ENCODE results near the gene SPP1. TPM values are rescaled to one million over a fixed set of nuclear protein-coding genes. Genes with fewer than 3 reads are reported as not detected.

Gene SPP1
- total RNA-seq, 2 donors from 2014 or later: 3.9 to 11.6 TPM

GRCh38 chr4:87973283-87974169 lies 2.0 kb upstream of the SPP1 start:
- peak; percentile 47 for DNase-seq
- Histone ChIP-seq H3K4me1 (no peaks in the 10 kb centered on the region), H3K4me3 (no peak overlapping the region), H3K9ac (ENCODE audit: low read depth in 2 of 2, low read length in 2 of 2) (no peak overlapping the region), H3K27me3 (no peaks in the 10 kb centered on the region), H3K36me3 (no peaks in the 10 kb centered on the region), H3K9me3 (no peaks in the 10 kb centered on the region), H3K27ac (no peak overlapping the region)
- TF ChIP-seq CTCF (IDR thresholded peaks at IDR 0.05): peak; percentile 77
- intact Hi-C loops (cut with DNase I): no loop called here

- no peak for TF ChIP-seq CTCF (IDR thresholded peaks at IDR 0.05)
- no peak overlapping the region for H3K4me3 ChIP-seq
- H3K36me3 ChIP-seq: no peaks in the 10 kb centered on the region
- H3K27ac ChIP-seq: no peak overlapping the region
- no peaks in the 10 kb centered on the region for H3K9me3 ChIP-seq
- intact Hi-C loops (cut with DNase I): no loop called here
- H3K4me1 ChIP-seq: no peaks in the 10 kb centered on the region
- H3K9ac ChIP-seq (ENCODE audit: low read depth in 2 of 2, low read length in 2 of 2): no peak overlapping the region
- DNase-seq: no peak
- no peaks in the 10 kb centered on the region for H3K27me3 ChIP-seq
Measured at GRCh38 chr4:87974856-87975462, 555 bp upstream of the SPP1 start.

- H3K36me3 ChIP-seq: no peaks in the 10 kb centered on the region
- intact Hi-C loops (cut with DNase I): no loop called here
- no peak for DNase-seq
- H3K4me3 ChIP-seq: no peak overlapping the region
- no peak overlapping the region for H3K27ac ChIP-seq
- H3K27me3 ChIP-seq: no peaks in the 10 kb centered on the region
- no peaks in the 10 kb centered on the region for H3K4me1 ChIP-seq
- TF ChIP-seq CTCF (IDR thresholded peaks at IDR 0.05): no peak
- no peaks in the 10 kb centered on the region for H3K9me3 ChIP-seq
- no peak overlapping the region for H3K9ac ChIP-seq (ENCODE audit: low read depth in 2 of 2, low read length in 2 of 2)
Measured at GRCh38 chr4:87977521-87978278, 2.2 kb downstream of the SPP1 start.

- TF ChIP-seq CTCF (IDR thresholded peaks at IDR 0.05): no peak
- Histone ChIP-seq H3K9me3 (no peaks in the 10 kb centered on the region), H3K36me3 (no peaks in the 10 kb centered on the region), H3K27ac (no peak overlapping the region), H3K4me3 (no peak overlapping the region), H3K27me3 (no peaks in the 10 kb centered on the region), H3K9ac (ENCODE audit: low read depth in 2 of 2, low read length in 2 of 2) (no peak overlapping the region), H3K4me1 (no peaks in the 10 kb centered on the region)
- DNase-seq: no peak
- intact Hi-C loops (cut with DNase I): no loop called here
Measured at GRCh38 chr4:87978681-87979080, 3.2 kb downstream of the SPP1 start.

GRCh38 chr4:87979810-87980209 lies 4.3 kb downstream of the SPP1 start:
- Histone ChIP-seq H3K4me3 (no peak overlapping the region), H3K9ac (ENCODE audit: low read depth in 2 of 2, low read length in 2 of 2) (no peak overlapping the region), H3K9me3 (no peaks in the 10 kb centered on the region), H3K4me1 (no peaks in the 10 kb centered on the region), H3K27ac (no peak overlapping the region), H3K27me3 (no peaks in the 10 kb centered on the region), H3K36me3 (no peaks in the 10 kb centered on the region)
- intact Hi-C loops (cut with DNase I): no loop called here
- no peak for TF ChIP-seq CTCF (IDR thresholded peaks at IDR 0.05)
- DNase-seq: no peak
